H1 (cell line): ENCODE measurements around the gene C3orf20. TPM values are rescaled to one million over a fixed set of nuclear protein-coding genes. Genes with fewer than 3 reads are reported as not detected.

ENCODE experiments used
- EP300 ChIP-seq, 2 experiments: IDR thresholded peaks; 1 replicate in 1 of 2; 2 replicates in 1 of 2; pipeline ENCODE4 v1.6.1; 2011 to 2012; ENCODE audit warnings: low read depth in 2 of 2, low read length in 2 of 2, mild to moderate bottlenecking in 2 of 2, borderline replicate concordance in 1 of 2, inconsistent platforms in 1 of 2, moderate library complexity in 1 of 2
- RNF2 ChIP-seq: fragments of 200-900, 300-1000 bp; sonication (generic); IDR thresholded peaks from 2 replicates; pipeline ENCODE4 v1.7.1; 2016; ENCODE audit warnings: borderline replicate concordance, low read depth, mild to moderate bottlenecking, antibody characterized with exemption, low read length; ENCODE audit not compliant: poor library complexity, severe bottlenecking; ENCODE audit errors: missing control alignments
- SRF ChIP-seq: IDR thresholded peaks from 2 replicates; pipeline ENCODE4 v1.6.1; 2011; ENCODE audit warnings: mild to moderate bottlenecking, low read depth, low read length, moderate library complexity
- polyA plus RNA-seq, 7 experiments: library from polyadenylated mRNA; depleted of rRNA in 3 of 7; stranded (reverse) in 5 of 7; unstranded in 2 of 7; fragments of >200 nt in 5 of 7; fragments of 200-250 nt in 2 of 7; gene quantifications; 1 replicate in 5 of 7; 2 replicates in 1 of 7; 4 replicates in 1 of 7; pipeline versions ENCODE4 v1.2.1 to v1.2.3, GENCODE V29; 2011 to 2013; ENCODE audit warnings: missing spikeins in 2 of 7, mixed read lengths in 2 of 7
- total RNA-seq: library from RNA; stranded (reverse); fragmentation: NEBNext Ultra II Directional; extraction: Animal tissue kit (Norgen Biotek cat#: 25700); gene quantifications from 2 replicates; pipeline ENCODE4 v1.2.1, GENCODE V29; 2021
- TF ChIP-seq, protein P1 (sequence below): fragments of 300-600 bp; sonication (generic); IDR thresholded peaks from 2 replicates; pipeline ENCODE4 v1.7.1; 2012; ENCODE audit warnings: low read length, moderate library complexity, mild to moderate bottlenecking, inconsistent platforms; ENCODE audit not compliant: insufficient replicate concordance

Gene C3orf20
- total and polyA plus RNA-seq, 2 of the 8 experiments (the other 6 are each of a cell fraction or from before 2014, with no cell fraction given) = not detected

DNA sequence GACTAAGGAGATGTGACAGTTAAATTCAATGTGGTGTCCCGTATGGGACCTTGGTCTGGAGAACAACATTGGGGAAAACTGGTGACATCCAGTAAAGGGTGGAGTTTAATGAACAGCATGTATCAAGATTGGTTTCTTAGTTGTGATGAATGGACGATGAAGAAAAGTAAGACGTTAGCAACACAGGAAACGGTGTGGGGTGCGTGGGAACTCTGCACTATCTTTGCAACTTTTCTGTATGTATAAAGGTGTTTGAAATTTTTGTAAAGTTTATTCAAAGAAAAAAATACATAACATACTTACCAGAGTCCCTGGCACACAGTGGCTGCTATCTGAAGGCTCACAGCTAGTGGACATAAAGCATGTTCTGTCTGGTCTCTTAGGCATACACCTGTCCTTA, 29.5 kb upstream of the C3orf20 start (continued):
- TF ChIP-seq, protein P1, sequence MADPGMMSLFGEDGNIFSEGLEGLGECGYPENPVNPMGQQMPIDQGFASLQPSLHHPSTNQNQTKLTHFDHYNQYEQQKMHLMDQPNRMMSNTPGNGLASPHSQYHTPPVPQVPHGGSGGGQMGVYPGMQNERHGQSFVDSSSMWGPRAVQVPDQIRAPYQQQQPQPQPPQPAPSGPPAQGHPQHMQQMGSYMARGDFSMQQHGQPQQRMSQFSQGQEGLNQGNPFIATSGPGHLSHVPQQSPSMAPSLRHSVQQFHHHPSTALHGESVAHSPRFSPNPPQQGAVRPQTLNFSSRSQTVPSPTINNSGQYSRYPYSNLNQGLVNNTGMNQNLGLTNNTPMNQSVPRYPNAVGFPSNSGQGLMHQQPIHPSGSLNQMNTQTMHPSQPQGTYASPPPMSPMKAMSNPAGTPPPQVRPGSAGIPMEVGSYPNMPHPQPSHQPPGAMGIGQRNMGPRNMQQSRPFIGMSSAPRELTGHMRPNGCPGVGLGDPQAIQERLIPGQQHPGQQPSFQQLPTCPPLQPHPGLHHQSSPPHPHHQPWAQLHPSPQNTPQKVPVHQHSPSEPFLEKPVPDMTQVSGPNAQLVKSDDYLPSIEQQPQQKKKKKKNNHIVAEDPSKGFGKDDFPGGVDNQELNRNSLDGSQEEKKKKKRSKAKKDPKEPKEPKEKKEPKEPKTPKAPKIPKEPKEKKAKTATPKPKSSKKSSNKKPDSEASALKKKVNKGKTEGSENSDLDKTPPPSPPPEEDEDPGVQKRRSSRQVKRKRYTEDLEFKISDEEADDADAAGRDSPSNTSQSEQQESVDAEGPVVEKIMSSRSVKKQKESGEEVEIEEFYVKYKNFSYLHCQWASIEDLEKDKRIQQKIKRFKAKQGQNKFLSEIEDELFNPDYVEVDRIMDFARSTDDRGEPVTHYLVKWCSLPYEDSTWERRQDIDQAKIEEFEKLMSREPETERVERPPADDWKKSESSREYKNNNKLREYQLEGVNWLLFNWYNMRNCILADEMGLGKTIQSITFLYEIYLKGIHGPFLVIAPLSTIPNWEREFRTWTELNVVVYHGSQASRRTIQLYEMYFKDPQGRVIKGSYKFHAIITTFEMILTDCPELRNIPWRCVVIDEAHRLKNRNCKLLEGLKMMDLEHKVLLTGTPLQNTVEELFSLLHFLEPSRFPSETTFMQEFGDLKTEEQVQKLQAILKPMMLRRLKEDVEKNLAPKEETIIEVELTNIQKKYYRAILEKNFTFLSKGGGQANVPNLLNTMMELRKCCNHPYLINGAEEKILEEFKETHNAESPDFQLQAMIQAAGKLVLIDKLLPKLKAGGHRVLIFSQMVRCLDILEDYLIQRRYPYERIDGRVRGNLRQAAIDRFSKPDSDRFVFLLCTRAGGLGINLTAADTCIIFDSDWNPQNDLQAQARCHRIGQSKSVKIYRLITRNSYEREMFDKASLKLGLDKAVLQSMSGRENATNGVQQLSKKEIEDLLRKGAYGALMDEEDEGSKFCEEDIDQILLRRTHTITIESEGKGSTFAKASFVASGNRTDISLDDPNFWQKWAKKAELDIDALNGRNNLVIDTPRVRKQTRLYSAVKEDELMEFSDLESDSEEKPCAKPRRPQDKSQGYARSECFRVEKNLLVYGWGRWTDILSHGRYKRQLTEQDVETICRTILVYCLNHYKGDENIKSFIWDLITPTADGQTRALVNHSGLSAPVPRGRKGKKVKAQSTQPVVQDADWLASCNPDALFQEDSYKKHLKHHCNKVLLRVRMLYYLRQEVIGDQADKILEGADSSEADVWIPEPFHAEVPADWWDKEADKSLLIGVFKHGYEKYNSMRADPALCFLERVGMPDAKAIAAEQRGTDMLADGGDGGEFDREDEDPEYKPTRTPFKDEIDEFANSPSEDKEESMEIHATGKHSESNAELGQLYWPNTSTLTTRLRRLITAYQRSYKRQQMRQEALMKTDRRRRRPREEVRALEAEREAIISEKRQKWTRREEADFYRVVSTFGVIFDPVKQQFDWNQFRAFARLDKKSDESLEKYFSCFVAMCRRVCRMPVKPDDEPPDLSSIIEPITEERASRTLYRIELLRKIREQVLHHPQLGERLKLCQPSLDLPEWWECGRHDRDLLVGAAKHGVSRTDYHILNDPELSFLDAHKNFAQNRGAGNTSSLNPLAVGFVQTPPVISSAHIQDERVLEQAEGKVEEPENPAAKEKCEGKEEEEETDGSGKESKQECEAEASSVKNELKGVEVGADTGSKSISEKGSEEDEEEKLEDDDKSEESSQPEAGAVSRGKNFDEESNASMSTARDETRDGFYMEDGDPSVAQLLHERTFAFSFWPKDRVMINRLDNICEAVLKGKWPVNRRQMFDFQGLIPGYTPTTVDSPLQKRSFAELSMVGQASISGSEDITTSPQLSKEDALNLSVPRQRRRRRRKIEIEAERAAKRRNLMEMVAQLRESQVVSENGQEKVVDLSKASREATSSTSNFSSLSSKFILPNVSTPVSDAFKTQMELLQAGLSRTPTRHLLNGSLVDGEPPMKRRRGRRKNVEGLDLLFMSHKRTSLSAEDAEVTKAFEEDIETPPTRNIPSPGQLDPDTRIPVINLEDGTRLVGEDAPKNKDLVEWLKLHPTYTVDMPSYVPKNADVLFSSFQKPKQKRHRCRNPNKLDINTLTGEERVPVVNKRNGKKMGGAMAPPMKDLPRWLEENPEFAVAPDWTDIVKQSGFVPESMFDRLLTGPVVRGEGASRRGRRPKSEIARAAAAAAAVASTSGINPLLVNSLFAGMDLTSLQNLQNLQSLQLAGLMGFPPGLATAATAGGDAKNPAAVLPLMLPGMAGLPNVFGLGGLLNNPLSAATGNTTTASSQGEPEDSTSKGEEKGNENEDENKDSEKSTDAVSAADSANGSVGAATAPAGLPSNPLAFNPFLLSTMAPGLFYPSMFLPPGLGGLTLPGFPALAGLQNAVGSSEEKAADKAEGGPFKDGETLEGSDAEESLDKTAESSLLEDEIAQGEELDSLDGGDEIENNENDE = no peak
- TF ChIP-seq SRF (no peak), EP300 (IDR thresholded peaks at IDR 0.05; ENCODE audit: borderline replicate concordance in 1 of 2, low read depth in 2 of 2, low read length in 2 of 2) (no peak), RNF2 (no peak)
